SU-DHL-6 (cell line): ENCODE measurements around the gene P2RY8.

ENCODE experiments used
- CTCF ChIP-seq: fragments of 200-600 bp; sonication (generic); IDR thresholded peaks from one replicate; pipeline ENCODE4 v1.5.1; 2017; ENCODE audit warnings: antibody characterized with exemption, mild to moderate bottlenecking, low read length, moderate library complexity; ENCODE audit not compliant: insufficient read depth, poor library complexity, severe bottlenecking
- EZH2phosphoT487 ChIP-seq: fragments of 200-600 bp; sonication (generic), shearing (Covaris generic); conservative IDR thresholded peaks from 2 replicates; pipeline ENCODE4 v1.6.1; 2018; ENCODE audit warnings: mild to moderate bottlenecking, antibody characterized with exemption, low read length, moderate library complexity, mixed read lengths

GRCh38 chrX:1488745-1489144 is 48.2 kb downstream of the P2RY8 start:
- TF ChIP-seq CTCF (no peak), EZH2phosphoT487 (no peak)
